Tibial nerve (tissue), 4 donors: ENCODE data around the gene MGMT. TPM values are rescaled to one million over a fixed set of nuclear protein-coding genes. Genes with fewer than 3 reads are reported as not detected.

Experiments
- DNase-seq, 2 donors: peaks; one replicate each; pipeline ENCODE4 v3.0.0-alpha.2; 2019; ENCODE audit warnings: low spot score in 2 of 2
- H3K27ac ChIP-seq, 4 donors: fragments of 200-600 bp; sonication (generic) in 3 of 4; one replicate each; pipeline ENCODE4 v1.5.1; 2017 to 2019; ENCODE audit warnings: mild to moderate bottlenecking in 1 of 4
- H3K27me3 ChIP-seq, 2 donors: fragments of 200-600 bp; sonication (generic) in 1 of 2; one replicate each; pipeline versions ENCODE4 v1.5.1 to v1.6.0; 2017 to 2019
- H3K36me3 ChIP-seq, 3 donors: fragments of 200-600 bp; sonication (generic); one replicate each; pipeline ENCODE4 v1.5.1; 2018 to 2019
- H3K4me1 ChIP-seq, 4 donors: fragments of 200-600 bp; sonication (generic) in 3 of 4; one replicate each; pipeline ENCODE4 v1.5.1; 2017 to 2019
- H3K4me3 ChIP-seq, 4 donors: fragments of 200-600 bp; sonication (generic) in 3 of 4; one replicate each; pipeline ENCODE4 v1.5.1; 2017 to 2019; ENCODE audit warnings: mild to moderate bottlenecking in 1 of 4, moderate library complexity in 1 of 4
- H3K9me3 ChIP-seq, 4 donors: fragments of 200-600 bp; sonication (generic) in 3 of 4; one replicate each; pipeline ENCODE4 v1.5.1; 2017 to 2019
- CTCF ChIP-seq, 5 experiments: fragments of 200-600 bp in 3 of 5; fragments of 450-650 bp in 2 of 5; sonication (generic) in 3 of 5; IDR thresholded peaks; one replicate each; pipeline ENCODE4 v1.5.1; 2016 to 2019; ENCODE audit warnings: antibody characterized with exemption in 5 of 5, mild to moderate bottlenecking in 3 of 5, moderate library complexity in 2 of 5
- EP300 ChIP-seq, 2 donors: sonication (generic); formaldehyde crosslinking; IDR thresholded peaks; one replicate each; pipeline ENCODE4 v1.6.1; 2017; ENCODE audit warnings: antibody characterized with exemption in 2 of 2, mild to moderate bottlenecking in 1 of 2
- POLR2A ChIP-seq, 2 donors: fragments of 450-650 bp; IDR thresholded peaks; one replicate each; pipeline ENCODE4 v1.6.1; 2017; ENCODE audit warnings: antibody characterized with exemption in 2 of 2, mild to moderate bottlenecking in 2 of 2, moderate library complexity in 2 of 2
- whole genome bisulfite sequencing, 2 donors: methylation state at CpG; one replicate each; pipeline ENCODE4 v1.1.5; 2018; 5-methylcytosine and 5-hydroxymethylcytosine counted together
- total RNA-seq, 4 donors: library from RNA; depleted of rRNA; stranded (reverse); fragments of >200 nt; gene quantifications; one replicate each; pipeline ENCODE4 v1.1.0, GENCODE V29; 2016

MGMT gene
- total RNA-seq, 4 donors from 2014 or later, result 26.1 to 39.1 (median 33.7) TPM

GRCh38 chr10:129730272-129730992, 263.4 kb downstream of the MGMT start:
- no peaks in the 10 kb centered on the region for H3K27me3 ChIP-seq
- peaks cover 0 to 30% (median 0%) of the 10 kb centered on the region in 4 donors for H3K9me3 ChIP-seq
- DNase-seq, result no peak
- H3K36me3 ChIP-seq, result peaks cover 0 to 30% (median 0%) of the 10 kb centered on the region in 3 donors
- H3K4me1 ChIP-seq, result no peaks in the 10 kb centered on the region
- no peak for TF ChIP-seq CTCF (IDR thresholded peaks at IDR 0.05)
- no peak for TF ChIP-seq EP300 (IDR thresholded peaks at IDR 0.05)
- TF ChIP-seq POLR2A (IDR thresholded peaks at IDR 0.05), result no peak
- H3K4me3 ChIP-seq, result no peak overlapping the region
- no peak overlapping the region for H3K27ac ChIP-seq
- WGBS, 2 donors, result 89 to 92% methylated on average over 12 of the region's 12 CpGs

DNA sequence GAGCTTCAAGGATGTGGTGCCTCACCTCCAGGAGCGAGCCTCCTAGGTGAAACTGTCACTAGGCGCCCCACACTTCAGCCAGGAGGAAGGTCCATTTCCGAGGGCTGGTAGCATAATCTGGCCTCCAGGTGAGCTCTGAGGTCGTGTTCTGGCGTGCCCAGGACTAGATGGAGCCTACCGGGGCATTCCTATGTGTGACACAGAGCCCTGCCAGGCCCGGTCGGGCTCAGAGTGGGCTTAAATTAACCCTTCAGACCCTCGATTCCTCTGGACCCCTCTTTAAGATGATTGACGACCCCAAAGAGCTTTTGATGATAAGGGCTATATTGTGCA, 263.9 kb downstream of the MGMT start:
- Histone ChIP-seq H3K9me3 (peaks cover 0 to 28% (median 0%) of the 10 kb centered on the region in 4 donors), H3K4me1 (no peaks in the 10 kb centered on the region), H3K4me3 (no peak overlapping the region), H3K27me3 (no peaks in the 10 kb centered on the region), H3K27ac (no peak overlapping the region), H3K36me3 (peaks cover 0 to 25% (median 0%) of the 10 kb centered on the region in 3 donors)
- WGBS, 2 donors, result 68 to 75% methylated on average over 10 of the region's 10 CpGs
- no peak for TF ChIP-seq CTCF (IDR thresholded peaks at IDR 0.05)
- no peak for TF ChIP-seq EP300 (IDR thresholded peaks at IDR 0.05)
- TF ChIP-seq POLR2A (IDR thresholded peaks at IDR 0.05), result no peak
- no peak for DNase-seq

GRCh38 chr10:129740532-129741279, 273.7 kb downstream of the MGMT start:
- DNase-seq, result no peak
- Histone ChIP-seq H3K4me3 (no peak overlapping the region), H3K9me3 (peaks cover 0 to 36% (median 0%) of the 10 kb centered on the region in 4 donors), H3K4me1 (no peaks in the 10 kb centered on the region), H3K27ac (no peak overlapping the region), H3K36me3 (peaks cover 0 to 49% (median 0%) of the 10 kb centered on the region in 3 donors), H3K27me3 (no peaks in the 10 kb centered on the region)
- 90 to 92% methylated on average over 15 of the region's 15 CpGs for WGBS, 2 donors
- TF ChIP-seq EP300 (IDR thresholded peaks at IDR 0.05), result no peak
- TF ChIP-seq CTCF (IDR thresholded peaks at IDR 0.05), result no peak

DNA sequence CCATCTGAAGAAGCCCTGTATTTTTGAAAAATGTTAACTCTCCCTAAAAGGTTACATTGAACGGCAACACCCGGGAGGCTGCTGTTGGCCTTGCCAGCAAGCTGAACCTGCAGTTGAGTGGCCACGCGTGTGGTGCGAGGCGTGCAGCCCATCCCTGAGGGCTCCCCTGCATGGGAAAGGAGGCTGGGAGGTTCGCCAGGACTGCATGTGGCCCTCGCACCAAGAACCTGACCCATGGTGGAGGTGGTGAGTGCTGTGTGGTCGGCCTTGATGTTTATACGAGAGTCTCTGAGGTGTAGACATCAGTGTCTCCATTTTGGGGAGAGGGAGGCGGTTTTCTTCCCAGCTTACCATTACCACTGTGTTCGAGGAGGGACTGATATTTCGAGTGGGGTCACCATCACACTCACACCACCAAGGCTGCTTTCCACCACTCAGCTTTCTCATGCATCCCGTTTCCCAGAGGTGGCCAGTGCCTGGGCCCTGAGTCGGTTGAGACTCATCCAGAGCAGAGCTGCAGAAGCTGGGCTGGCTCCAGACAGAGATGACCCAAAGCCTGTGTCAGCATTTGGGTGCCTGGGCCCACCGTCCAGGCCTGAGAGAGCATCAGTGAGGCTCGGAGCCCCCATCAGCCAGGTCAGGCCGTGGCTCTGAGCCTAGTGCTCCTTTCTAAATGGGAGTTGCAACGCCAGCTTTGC, 274.4 kb downstream of the MGMT start:
- DNase-seq, result no peak
- WGBS, 2 donors, result 88 to 93% methylated on average over 19 of the region's 19 CpGs
- peaks cover 0 to 49% (median 0%) of the 10 kb centered on the region in 3 donors for H3K36me3 ChIP-seq
- H3K27ac ChIP-seq, result no peak overlapping the region
- no peak overlapping the region for H3K4me3 ChIP-seq
- H3K27me3 ChIP-seq, result no peaks in the 10 kb centered on the region
- no peak for TF ChIP-seq EP300 (IDR thresholded peaks at IDR 0.05)
- no peak for TF ChIP-seq CTCF (IDR thresholded peaks at IDR 0.05)
- no peak for TF ChIP-seq POLR2A (IDR thresholded peaks at IDR 0.05)
- peaks cover 0 to 42% (median 0%) of the 10 kb centered on the region in 4 donors for H3K9me3 ChIP-seq
- H3K4me1 ChIP-seq, result no peaks in the 10 kb centered on the region
